H1 (cell line): ENCODE data around the gene NCOA1. TPM values are rescaled to one million over a fixed set of nuclear protein-coding genes. Genes with fewer than 3 reads are reported as not detected.

Experiments
- CTCF ChIA-PET: fragments of 300-600 bp; sonication (Branson Sonifier 250); formaldehyde crosslinking; loops from one replicate; lab custom pipeline; 2021; ENCODE audit not compliant: partially characterized antibody; lab: Charles Lee
- POLR2A ChIA-PET: fragments of 300-600 bp; sonication (Branson Sonifier 250); formaldehyde crosslinking; loops from one replicate; lab custom pipeline; 2021; ENCODE audit warnings: inconsistent platforms; ENCODE audit not compliant: partially characterized antibody; lab: Charles Lee
- DNase-seq, 2 experiments: peaks; one replicate each; pipeline versions ENCODE4 v3.0.0 to v3.0.0-alpha.2; 2010 to 2022; ENCODE audit warnings: low spot score in 2 of 2, low read depth in 1 of 2, mixed read lengths in 1 of 2
- FAIRE-seq: peaks from 2 replicates; lab custom pipeline; 2011; peaks lifted over from hg19 to GRCh38; lab: Jason Lieb, UNC
- H2AFZ ChIP-seq: 2 replicates; pipeline ENCODE4 v1.8.1; 2012; ENCODE audit warnings: low read length, inconsistent platforms
- H2AK5ac ChIP-seq: 2 replicates; pipeline ENCODE4 v1.6.1; 2013; ENCODE audit warnings: low read depth, low read length
- H2BK120ac ChIP-seq: replicated peaks from 2 replicates; pipeline ENCODE3; 2013; ENCODE audit warnings: low read depth, low read length, inconsistent platforms
- H2BK12ac ChIP-seq: 2 replicates; pipeline ENCODE4 v1.6.1; 2013; ENCODE audit warnings: low read depth, low read length
- H2BK15ac ChIP-seq: 2 replicates; pipeline ENCODE4 v1.6.1; 2013; ENCODE audit warnings: low read length
- H2BK20ac ChIP-seq: 2 replicates; pipeline ENCODE4 v1.6.1; 2013; ENCODE audit warnings: low read length
- H2BK5ac ChIP-seq: 2 replicates; pipeline ENCODE4 v1.6.1; 2013; ENCODE audit warnings: low read depth, low read length
- H3K14ac ChIP-seq: 2 replicates; pipeline ENCODE4 v1.6.1; 2013; ENCODE audit warnings: inconsistent platforms; ENCODE audit not compliant: insufficient read length
- H3K18ac ChIP-seq: 2 replicates; pipeline ENCODE4 v1.6.1; 2013; ENCODE audit warnings: low read length; ENCODE audit errors: extremely low read depth
- H3K23ac ChIP-seq: 2 replicates; pipeline ENCODE4 v1.6.1; 2013; ENCODE audit warnings: inconsistent platforms; ENCODE audit not compliant: insufficient read length
- H3K23me2 ChIP-seq: 2 replicates; pipeline ENCODE4 v1.6.1; 2013; ENCODE audit warnings: low read depth, low read length
- H3K27ac ChIP-seq: 2 replicates; pipeline ENCODE4 v1.6.1; 2011; ENCODE audit warnings: low read depth, low read length, inconsistent platforms
- H3K27me3 ChIP-seq, 4 experiments: replicated peaks in 1 of 4; 1 replicate in 1 of 4; 2 replicates in 3 of 4; pipeline versions ENCODE4 v1.6.1 to v1.8.1; 2011 to 2013; ENCODE audit warnings: low read length in 3 of 4, mild to moderate bottlenecking in 3 of 4, inconsistent platforms in 2 of 4, mixed read lengths in 2 of 4, moderate library complexity in 1 of 4; ENCODE audit not compliant: control insufficient read depth in 3 of 4, insufficient read depth in 3 of 4; ENCODE audit errors: extremely low read depth in 1 of 4
- H3K36me3 ChIP-seq, 4 experiments: 2 replicates each; pipeline versions ENCODE4 v1.6.1 to v1.8.1; 2011 to 2013; ENCODE audit warnings: mild to moderate bottlenecking in 4 of 4, low read length in 3 of 4, moderate library complexity in 2 of 4, control low read depth in 1 of 4, inconsistent platforms in 1 of 4; ENCODE audit not compliant: insufficient read depth in 4 of 4, control insufficient read depth in 2 of 4
- H3K4ac ChIP-seq: replicated peaks from 2 replicates; pipeline ENCODE3; 2013; ENCODE audit warnings: low read length, low read depth, mixed read lengths, inconsistent platforms; ENCODE audit not compliant: insufficient read length
- H3K4me1 ChIP-seq, 4 experiments: replicated peaks in 1 of 4; 1 replicate in 1 of 4; 2 replicates in 3 of 4; pipeline versions ENCODE4 v1.6.1 to v1.8.1; 2011 to 2013; ENCODE audit warnings: low read length in 3 of 4, inconsistent platforms in 2 of 4, mixed read lengths in 1 of 4; ENCODE audit not compliant: insufficient read depth in 4 of 4, control insufficient read depth in 3 of 4
- H3K4me2 ChIP-seq, 2 experiments: 2 replicates each; pipeline versions ENCODE4 v1.6.1 to v1.8.1; 2011 to 2013; ENCODE audit warnings: low read depth in 2 of 2, low read length in 2 of 2, control low read depth in 1 of 2, inconsistent platforms in 1 of 2, mild to moderate bottlenecking in 1 of 2; ENCODE audit not compliant: insufficient read depth in 1 of 2
- H3K4me3 ChIP-seq, 4 experiments: fragments of 200-600, 300-600 bp in 1 of 4; sonication (generic), shearing (Covaris generic), sonication (Bioruptor Twin) in 1 of 4; 2 replicates each; pipeline versions ENCODE4 v1.5.1 to v1.8.1; 2011 to 2016; ENCODE audit warnings: low read length in 4 of 4, low read depth in 3 of 4, control low read depth in 2 of 4, inconsistent platforms in 2 of 4, mild to moderate bottlenecking in 2 of 4, mixed read lengths in 1 of 4, moderate library complexity in 1 of 4; ENCODE audit not compliant: insufficient read depth in 2 of 4; ENCODE audit errors: extremely low read depth in 1 of 4
- H3K56ac ChIP-seq: replicated peaks from 2 replicates; pipeline ENCODE3; 2013; ENCODE audit warnings: low read depth, mild to moderate bottlenecking, mixed read lengths, low read length, inconsistent platforms; ENCODE audit not compliant: insufficient read length
- H3K79me1 ChIP-seq: 2 replicates; pipeline ENCODE4 v1.6.1; 2013; ENCODE audit warnings: low read depth, low read length, control low read depth
- H3K79me2 ChIP-seq, 2 experiments: 2 replicates each; pipeline versions ENCODE4 v1.6.1 to v1.8.1; 2012 to 2013; ENCODE audit warnings: low read length in 2 of 2, mild to moderate bottlenecking in 2 of 2, inconsistent platforms in 1 of 2; ENCODE audit not compliant: insufficient read depth in 2 of 2, control insufficient read depth in 1 of 2
- H3K9ac ChIP-seq, 4 experiments: replicated peaks in 1 of 4; 1 replicate in 1 of 4; 2 replicates in 3 of 4; pipeline versions ENCODE4 v1.6.1 to v1.8.1; 2011 to 2013; ENCODE audit warnings: low read depth in 3 of 4, low read length in 3 of 4, control low read depth in 2 of 4, mild to moderate bottlenecking in 2 of 4, moderate library complexity in 2 of 4, inconsistent platforms in 1 of 4; ENCODE audit errors: extremely low read depth in 1 of 4
- H3K9me3 ChIP-seq, 2 experiments: 2 replicates each; pipeline versions ENCODE4 v1.6.1 to v1.8.1; 2012 to 2013; ENCODE audit warnings: mild to moderate bottlenecking in 2 of 2, moderate library complexity in 2 of 2, control low read depth in 1 of 2, inconsistent platforms in 1 of 2, low read depth in 1 of 2, low read length in 1 of 2, mixed read lengths in 1 of 2; ENCODE audit not compliant: insufficient read depth in 2 of 2
- H4K20me1 ChIP-seq, 2 experiments: replicated peaks in 1 of 2; 2 replicates each; pipeline versions ENCODE3 to v1.8.1; 2011 to 2013; ENCODE audit warnings: inconsistent platforms in 2 of 2, low read length in 2 of 2, mild to moderate bottlenecking in 1 of 2; ENCODE audit not compliant: insufficient read depth in 2 of 2, control insufficient read depth in 1 of 2
- H4K5ac ChIP-seq: 2 replicates; pipeline ENCODE4 v1.6.1; 2013; ENCODE audit warnings: low read length, low read depth, mixed read lengths, inconsistent platforms; ENCODE audit not compliant: insufficient read length
- H4K8ac ChIP-seq: 2 replicates; pipeline ENCODE4 v1.8.0; 2013; ENCODE audit warnings: mild to moderate bottlenecking, moderate library complexity, low read length, inconsistent platforms; ENCODE audit not compliant: insufficient read depth; ENCODE audit errors: extremely low read depth
- H4K91ac ChIP-seq: replicated peaks from 2 replicates; pipeline ENCODE3; 2013; ENCODE audit warnings: low read length, mixed read lengths, inconsistent platforms; ENCODE audit not compliant: insufficient read length
- ASH2L ChIP-seq: fragments of 200-600, 300-600 bp; sonication (generic); IDR thresholded peaks from one replicate; pipeline ENCODE4 v1.7.1; 2017; ENCODE audit warnings: low read length
- BACH1 ChIP-seq: IDR thresholded peaks from 2 replicates; pipeline ENCODE4 v1.6.1; 2012; ENCODE audit warnings: low read length, improper control_type of control experiment
- BRCA1 ChIP-seq: IDR thresholded peaks from 2 replicates; pipeline ENCODE4 v1.6.1; 2012; ENCODE audit warnings: low read depth, low read length, improper control_type of control experiment
- CBX5 ChIP-seq: fragments of 300-800, 300-1000 bp; sonication (generic); IDR thresholded peaks from 2 replicates; pipeline ENCODE4 v1.7.1; 2016; ENCODE audit warnings: antibody characterized with exemption, low read length, low read depth
- EGR1 ChIP-seq: IDR thresholded peaks from 2 replicates; pipeline ENCODE4 v1.6.1; 2011; ENCODE audit warnings: low read depth, low read length, borderline replicate concordance
- GABPA ChIP-seq: IDR thresholded peaks from 2 replicates; pipeline ENCODE4 v1.6.1; 2011; ENCODE audit warnings: mild to moderate bottlenecking, low read length, moderate library complexity, borderline replicate concordance; ENCODE audit not compliant: insufficient read depth
- KDM1A ChIP-seq: fragments of 200-600, 300-600 bp; sonication (generic); IDR thresholded peaks from 2 replicates; pipeline ENCODE4 v1.7.1; 2016; ENCODE audit warnings: mild to moderate bottlenecking, low read length, borderline replicate concordance
- POLR2A ChIP-seq, 2 experiments: IDR thresholded peaks; 1 replicate in 1 of 2; 2 replicates in 1 of 2; pipeline ENCODE4 v1.6.1; 2011; ENCODE audit warnings: low read depth in 2 of 2, low read length in 2 of 2, mild to moderate bottlenecking in 2 of 2; ENCODE audit errors: control extremely low read depth in 1 of 2
- POLR2AphosphoS5 ChIP-seq: IDR thresholded peaks from 2 replicates; pipeline ENCODE4 v1.6.1; 2011; ENCODE audit warnings: low read depth, low read length
- RXRA ChIP-seq: IDR thresholded peaks from 2 replicates; pipeline ENCODE4 v1.6.1; 2011; ENCODE audit warnings: low read depth, mild to moderate bottlenecking, low read length, moderate library complexity; ENCODE audit not compliant: insufficient read depth
- SIN3A ChIP-seq, 2 experiments: IDR thresholded peaks in 1 of 2; conservative IDR thresholded peaks in 1 of 2; 2 replicates each; pipeline ENCODE4 v1.6.1; 2011 to 2012; ENCODE audit warnings: low read length in 2 of 2, improper control_type of control experiment in 1 of 2, low read depth in 1 of 2, mild to moderate bottlenecking in 1 of 2
- SIRT6 ChIP-seq: IDR thresholded peaks from one replicate; pipeline ENCODE4 v1.7.1; 2012; ENCODE audit warnings: low read length, inconsistent platforms
- SIX5 ChIP-seq: IDR thresholded peaks from 2 replicates; pipeline ENCODE4 v1.6.1; 2011; ENCODE audit warnings: mild to moderate bottlenecking, low read depth, low read length
- WGBS, 2 experiments: shearing (Covaris generic) in 1 of 2; methylation state at CpG; one replicate each; pipeline versions ENCODE4 v1.1.6 to v1.1.7; 2013 to 2015; ENCODE audit warnings: low lambda C conversion rate in 2 of 2, mixed read lengths in 2 of 2, inconsistent platforms in 1 of 2, low coverage in 1 of 2, missing lambda C conversion rate in 1 of 2; ENCODE audit not compliant: insufficient replicate concordance in 2 of 2, insufficient coverage in 1 of 2, insufficient read length in 1 of 2; ENCODE audit errors: extremely low coverage in 1 of 2, missing lambda C conversion rate in 1 of 2; 5-methylcytosine and 5-hydroxymethylcytosine counted together
- polyA plus RNA-seq, 7 experiments: library from polyadenylated mRNA; depleted of rRNA in 3 of 7; stranded (reverse) in 5 of 7; unstranded in 2 of 7; fragments of >200 nt in 5 of 7; fragments of 200-250 nt in 2 of 7; gene quantifications; 1 replicate in 5 of 7; 2 replicates in 1 of 7; 4 replicates in 1 of 7; pipeline versions ENCODE4 v1.2.1 to v1.2.3, GENCODE V29; 2011 to 2013; ENCODE audit warnings: missing spikeins in 2 of 7, mixed read lengths in 2 of 7
- total RNA-seq: library from RNA; stranded (reverse); fragmentation: NEBNext Ultra II Directional; extraction: Animal tissue kit (Norgen Biotek cat#: 25700); gene quantifications from 2 replicates; pipeline ENCODE4 v1.2.1, GENCODE V29; 2021

Gene NCOA1
- total and polyA plus RNA-seq, 2 of the 8 experiments (the other 6 are each of a cell fraction or from before 2014, with no cell fraction given): 12.8 to 17.9 TPM

- FAIRE-seq (no peak), DNase-seq (no peak)
- H3K27ac ChIP-seq: no peak overlapping the region
- H3K36me3 ChIP-seq: no peaks in the 10 kb centered on the region
- peaks cover 0 to 18% of the 10 kb centered on the region in 2 experiments; a peak in 2 of 4 replicates for H3K79me2 ChIP-seq
- H3K23ac ChIP-seq: no peak overlapping the region
- H3K23me2 ChIP-seq: no peaks in the 10 kb centered on the region
- ChIA-PET POLR2A (interaction anchor here (1.6 kb wide), 1 partner anchor 18 kb away, joined by 3 read pairs; no protein-coding TSS in a partner anchor), CTCF (no interaction called here)
- H3K4me3 ChIP-seq: no peak overlapping the region
- no peak overlapping the region for H2BK12ac ChIP-seq
- H2AK5ac ChIP-seq: no peak overlapping the region
- H3K9ac ChIP-seq: no peak overlapping the region
- TF ChIP-seq SIX5 (no peak), BACH1 (no peak), CBX5 (no peak), RXRA (no peak), EGR1 (no peak), ASH2L (no peak), SIN3A (conservative IDR thresholded peaks at IDR 0.05 in 1 of 2, IDR thresholded peaks at IDR 0.05 in 1 of 2; ENCODE audit: low read depth in 1 of 2, low read length in 2 of 2) (no peak), BRCA1 (no peak), SIRT6 (no peak), KDM1A (no peak), GABPA (no peak), POLR2A (IDR thresholded peaks at IDR 0.05; ENCODE audit: control extremely low read depth in 1 of 2, low read depth in 2 of 2, low read length in 2 of 2) (no peak), POLR2AphosphoS5 (no peak)
- no peak overlapping the region for H2AFZ ChIP-seq
- H3K14ac ChIP-seq: no peak overlapping the region
- H2BK20ac ChIP-seq: no peak overlapping the region
- no peak overlapping the region for H3K18ac ChIP-seq
- H4K5ac ChIP-seq: no peak overlapping the region
- WGBS, 2 experiments: 88% methylated on average over 1 of the region's 1 CpG; no CpG with 5 or more reads in 1 of the 2 experiments
- H2BK120ac ChIP-seq: no peak overlapping the region
- no peak overlapping the region for H4K8ac ChIP-seq
- no peak overlapping the region for H3K4me2 ChIP-seq
- H3K79me1 ChIP-seq: no peaks in the 10 kb centered on the region; the same call in 1 of the 2 replicates
- no peak overlapping the region for H2BK5ac ChIP-seq
- H3K27me3 ChIP-seq: no peaks in the 10 kb centered on the region
- no peaks in the 10 kb centered on the region for H3K9me3 ChIP-seq
- no peaks in the 10 kb centered on the region for H4K20me1 ChIP-seq
- H3K4ac ChIP-seq: no peak overlapping the region
- H4K91ac ChIP-seq: no peak overlapping the region
- no peak overlapping the region for H3K56ac ChIP-seq
- no peaks in the 10 kb centered on the region for H3K4me1 ChIP-seq
- H2BK15ac ChIP-seq: no peak overlapping the region
Measured at GRCh38 chr2:24510771-24511170, 19.7 kb downstream of the NCOA1 start.
